ENCODE results near the gene CORO1C.

DNA sequence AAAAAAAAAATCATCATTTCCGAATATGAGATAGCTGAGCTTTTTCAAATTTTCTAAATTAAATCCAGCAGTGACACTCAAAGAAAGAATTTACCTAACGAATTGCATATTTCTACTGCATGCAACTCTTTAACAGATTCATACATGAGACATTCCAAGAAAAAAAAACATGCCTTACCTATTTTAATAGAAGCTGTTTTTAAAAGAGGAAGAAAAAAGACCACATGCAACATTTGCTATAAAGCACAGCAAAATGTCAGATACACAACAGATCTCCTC is 18.5 kb downstream of the CORO1C start:
- no peak for TF ChIP-seq EZH2 (IDR thresholded peaks at IDR 0.05; ENCODE audit: low read depth)
- TF ChIP-seq, protein P1, sequence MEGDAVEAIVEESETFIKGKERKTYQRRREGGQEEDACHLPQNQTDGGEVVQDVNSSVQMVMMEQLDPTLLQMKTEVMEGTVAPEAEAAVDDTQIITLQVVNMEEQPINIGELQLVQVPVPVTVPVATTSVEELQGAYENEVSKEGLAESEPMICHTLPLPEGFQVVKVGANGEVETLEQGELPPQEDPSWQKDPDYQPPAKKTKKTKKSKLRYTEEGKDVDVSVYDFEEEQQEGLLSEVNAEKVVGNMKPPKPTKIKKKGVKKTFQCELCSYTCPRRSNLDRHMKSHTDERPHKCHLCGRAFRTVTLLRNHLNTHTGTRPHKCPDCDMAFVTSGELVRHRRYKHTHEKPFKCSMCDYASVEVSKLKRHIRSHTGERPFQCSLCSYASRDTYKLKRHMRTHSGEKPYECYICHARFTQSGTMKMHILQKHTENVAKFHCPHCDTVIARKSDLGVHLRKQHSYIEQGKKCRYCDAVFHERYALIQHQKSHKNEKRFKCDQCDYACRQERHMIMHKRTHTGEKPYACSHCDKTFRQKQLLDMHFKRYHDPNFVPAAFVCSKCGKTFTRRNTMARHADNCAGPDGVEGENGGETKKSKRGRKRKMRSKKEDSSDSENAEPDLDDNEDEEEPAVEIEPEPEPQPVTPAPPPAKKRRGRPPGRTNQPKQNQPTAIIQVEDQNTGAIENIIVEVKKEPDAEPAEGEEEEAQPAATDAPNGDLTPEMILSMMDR (conservative IDR thresholded peaks at IDR 0.05) = no peak

Data from PC-9 (cell line).